A673 (cell line): ENCODE results near the gene PARD3.

ENCODE experiments used
- CTCF ChIP-seq: fragments of 300-800, 200-600 bp; sonication (generic); conservative IDR thresholded peaks from 2 replicates; pipeline ENCODE4 v1.5.1; 2017; ENCODE audit warnings: low read depth, mild to moderate bottlenecking, antibody characterized with exemption, low read length, moderate library complexity, mixed read lengths
- EZH2 ChIP-seq: fragments of 200-600 bp; sonication (generic); IDR thresholded peaks from 2 replicates; pipeline ENCODE4 v1.6.1; 2017; ENCODE audit warnings: borderline replicate concordance, low read depth, mild to moderate bottlenecking, mixed read lengths, antibody characterized with exemption, low read length; ENCODE audit not compliant: poor library complexity, severe bottlenecking

DNA sequence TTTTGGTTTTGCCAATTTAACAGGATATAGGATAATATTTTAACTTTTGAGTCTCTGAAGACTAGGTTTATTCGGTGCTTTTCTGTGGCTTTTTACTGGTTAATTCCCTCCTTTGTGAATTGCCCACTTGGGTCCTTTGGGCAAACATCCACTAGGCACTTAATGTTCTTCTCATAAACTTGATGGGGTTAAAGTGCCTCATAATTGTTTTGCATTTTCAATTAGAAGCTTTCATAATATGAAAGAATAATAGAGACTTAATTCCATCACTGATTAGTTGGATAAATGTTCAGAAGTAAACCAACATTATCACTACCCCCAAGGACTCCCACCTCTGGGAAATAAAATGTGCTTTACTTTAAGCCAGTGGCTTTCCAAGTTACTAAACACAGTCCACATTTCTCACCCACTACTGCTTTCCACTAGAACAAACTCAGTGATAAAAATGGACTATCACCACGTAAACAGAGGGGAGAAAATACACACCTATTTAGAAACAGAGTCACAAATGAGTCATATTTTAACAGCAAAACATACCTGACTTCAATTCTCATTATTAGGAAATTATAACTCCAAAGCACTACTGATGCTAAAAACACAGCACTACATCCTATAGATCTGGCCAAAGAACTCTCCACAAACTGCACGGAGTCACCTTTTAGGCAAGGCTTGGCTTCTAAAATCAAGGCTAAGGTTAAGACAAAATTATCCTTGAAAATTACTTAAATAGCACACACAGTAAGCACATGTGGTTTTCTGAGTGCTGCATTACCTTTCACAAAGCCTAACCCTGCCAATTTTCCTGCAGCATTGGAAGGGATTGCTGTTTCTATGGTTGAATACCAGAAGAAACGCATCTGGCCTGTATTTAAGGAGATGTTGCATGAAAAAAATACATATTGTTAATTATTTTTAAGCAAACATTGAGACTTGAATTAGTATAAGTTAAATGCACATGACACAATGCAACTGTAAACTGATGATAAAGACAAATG lies 41.2 kb downstream of the PARD3 start:
- TF ChIP-seq CTCF (no peak), EZH2 (no peak)
